ENCODE measurements around the gene INSM1. TPM values are rescaled to one million over a fixed set of nuclear protein-coding genes. Genes with fewer than 3 reads are reported as not detected.

INSM1 gene
- total and polyA plus RNA-seq, 2 experiments from 2014 or later, result 0.55 to 1.2 TPM

- Histone ChIP-seq H3K4me2 (no peak overlapping the region), H3K79me2 (replicated peaks; ENCODE audit: insufficient read depth) (no peaks in the 10 kb centered on the region), H3F3A (replicated peaks; ENCODE audit: low read depth) (no peaks in the 10 kb centered on the region), H3K4me1 (ENCODE audit: insufficient read depth) (no peaks in the 10 kb centered on the region), H3K27me3 (ENCODE audit: insufficient read depth) (no peaks in the 10 kb centered on the region), H3K9me2 (ENCODE audit: insufficient read depth) (no peaks in the 10 kb centered on the region), H3K27ac (ENCODE audit: low read depth) (no peak overlapping the region), H3K36me3 (ENCODE audit: insufficient read depth) (no peaks in the 10 kb centered on the region), H4K20me1 (replicated peaks; ENCODE audit: insufficient read depth) (no peaks in the 10 kb centered on the region), H2AFZ (0 out of 2 replicates have a peak overlapping the region, but pooled peaks have one; percentile 28), H3K4me3 (no peak overlapping the region)
- Mint-ChIP-seq H3K4me3 (no peak overlapping the region), H3K9me3 (peaks cover 7% of the 10 kb centered on the region; the same call in 1 of the 3 replicates), H3K27me3 (ENCODE audit: insufficient read depth, low read depth, poor library complexity) (peaks cover 2% of the 10 kb centered on the region), H3K27ac (no peak overlapping the region), H3K36me3 (ENCODE audit: low read depth) (no peaks in the 10 kb centered on the region; the same call in 2 of the 3 replicates), H3K4me1 (no peaks in the 10 kb centered on the region)
- ATAC-seq, result no peak
- DNase-seq (ENCODE audit: low spot score), result no peak
- TF ChIP-seq EZH2phosphoT487 (IDR thresholded peaks at IDR 0.05; ENCODE audit: unreplicated experiment) (no peak), CREB1 (CRISPR knock-in tag; IDR thresholded peaks at IDR 0.05; ENCODE audit: low read depth) (no peak), ETS1 (IDR thresholded peaks at IDR 0.05) (no peak), STAT1 (IDR thresholded peaks at IDR 0.05; ENCODE audit: unreplicated experiment) (no peak), ZNF331 (CRISPR knock-in tag; IDR thresholded peaks at IDR 0.05; ENCODE audit: low read depth) (no peak), JUNB (IDR thresholded peaks at IDR 0.05; ENCODE audit: unreplicated experiment) (no peak), ZNF114 (CRISPR knock-in tag; IDR thresholded peaks at IDR 0.05) (no peak), NANOG (IDR thresholded peaks at IDR 0.05; ENCODE audit: borderline replicate concordance) (no peak), EZH2 (IDR thresholded peaks at IDR 0.05; ENCODE audit: low read depth, unreplicated experiment) (no peak), CTCF (conservative IDR thresholded peaks at IDR 0.05; ENCODE audit: low read depth in 2 of 2) (no peak), ZNF462 (CRISPR knock-in tag; IDR thresholded peaks at IDR 0.05) (no peak), POLR2AphosphoS5 (IDR thresholded peaks at IDR 0.05; ENCODE audit: low read depth) (no peak), REST (IDR thresholded peaks at IDR 0.05; ENCODE audit: unreplicated experiment) (no peak)
Measured at GRCh38 chr20:20341371-20341770, 26.5 kb upstream of the INSM1 start.

Data from GM23338 (cell line).